ENCODE measurements around the gene TGFB1I1.
"Not testable (repeated sequence)": the region's sequence is repeated elsewhere in the genome, so short reads cannot be mapped to it uniquely, and the experiment has no call there.

Gene TGFB1I1

DNA sequence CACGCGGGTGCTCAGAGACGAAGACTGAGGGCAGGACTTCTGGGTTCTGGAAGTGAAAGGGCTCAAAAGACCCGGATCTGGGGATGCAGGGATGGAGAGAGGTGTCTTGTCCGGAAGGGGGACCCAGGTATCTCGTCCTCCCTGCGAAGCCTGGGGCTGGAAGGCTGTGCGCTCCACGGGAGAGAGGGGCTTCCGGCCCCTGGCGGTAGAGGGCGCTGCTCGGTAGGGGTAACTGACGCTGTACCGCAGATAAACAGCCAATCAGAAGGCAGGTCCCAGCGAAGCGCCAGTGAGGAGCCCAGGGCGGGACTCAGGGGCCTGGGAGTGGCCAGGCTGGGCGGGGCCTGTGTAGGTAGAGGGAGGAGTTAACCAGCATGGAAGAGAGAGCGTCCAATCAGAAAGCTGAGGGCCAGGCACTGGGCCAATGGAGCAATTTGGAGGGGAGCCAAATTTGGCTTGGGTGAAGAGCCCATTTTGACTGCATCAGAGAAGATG, 804 bp downstream of the TGFB1I1 start:
- peak; percentile 77 for DNase-seq

DNA sequence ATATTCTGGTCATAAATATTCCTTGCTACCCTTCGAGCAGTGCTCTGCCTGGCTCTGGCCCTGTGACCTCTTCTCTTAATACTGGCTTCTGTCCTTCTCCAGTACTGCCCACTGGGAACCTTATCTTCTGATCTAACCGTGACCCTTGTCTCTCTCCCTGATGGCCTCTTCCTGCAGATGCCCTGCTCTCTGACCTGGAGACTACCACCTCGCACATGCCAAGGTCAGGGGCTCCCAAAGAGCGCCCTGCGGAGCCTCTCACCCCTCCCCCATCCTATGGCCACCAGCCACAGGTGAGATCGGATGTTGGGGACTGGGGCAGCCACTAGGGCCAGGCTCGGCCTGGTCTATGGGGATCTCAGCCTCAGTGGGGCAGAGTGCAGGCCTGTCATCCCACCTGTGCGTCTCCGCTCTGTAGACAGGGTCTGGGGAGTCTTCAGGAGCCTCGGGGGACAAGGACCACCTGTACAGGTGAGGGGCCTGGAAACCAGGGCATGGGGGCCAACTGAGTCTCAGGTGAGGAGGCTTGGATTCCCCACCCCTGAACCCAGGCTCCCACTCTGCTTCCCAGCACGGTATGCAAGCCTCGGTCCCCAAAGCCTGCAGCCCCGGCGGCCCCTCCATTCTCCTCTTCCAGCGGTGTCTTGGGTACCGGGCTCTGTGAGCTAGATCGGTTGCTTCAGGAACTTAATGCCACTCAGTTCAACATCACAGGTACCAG, 1.5 kb downstream of the TGFB1I1 start:
- DNase-seq, result no peak

DNA sequence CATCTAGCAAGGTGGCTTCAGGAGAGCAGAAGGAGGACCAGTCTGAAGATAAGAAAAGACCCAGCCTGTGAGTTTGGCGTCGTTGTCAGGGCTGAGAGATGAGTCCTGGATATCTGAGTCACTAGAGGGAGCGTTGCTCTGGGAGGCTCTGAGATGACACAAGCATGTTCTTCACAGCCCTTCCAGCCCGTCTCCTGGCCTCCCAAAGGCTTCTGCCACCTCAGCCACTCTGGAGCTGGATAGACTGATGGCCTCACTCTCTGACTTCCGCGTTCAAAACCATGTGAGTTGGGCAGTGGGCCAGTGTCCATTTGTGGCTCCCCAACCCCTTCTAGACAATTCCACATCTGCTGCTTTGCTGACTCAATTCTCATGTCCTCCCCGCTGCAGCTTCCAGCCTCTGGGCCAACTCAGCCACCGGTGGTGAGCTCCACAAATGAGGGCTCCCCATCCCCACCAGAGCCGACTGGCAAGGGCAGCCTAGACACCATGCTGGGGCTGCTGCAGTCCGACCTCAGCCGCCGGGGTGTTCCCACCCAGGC, 2.3 kb downstream of the TGFB1I1 start:
- DNase-seq, result no peak

DNA sequence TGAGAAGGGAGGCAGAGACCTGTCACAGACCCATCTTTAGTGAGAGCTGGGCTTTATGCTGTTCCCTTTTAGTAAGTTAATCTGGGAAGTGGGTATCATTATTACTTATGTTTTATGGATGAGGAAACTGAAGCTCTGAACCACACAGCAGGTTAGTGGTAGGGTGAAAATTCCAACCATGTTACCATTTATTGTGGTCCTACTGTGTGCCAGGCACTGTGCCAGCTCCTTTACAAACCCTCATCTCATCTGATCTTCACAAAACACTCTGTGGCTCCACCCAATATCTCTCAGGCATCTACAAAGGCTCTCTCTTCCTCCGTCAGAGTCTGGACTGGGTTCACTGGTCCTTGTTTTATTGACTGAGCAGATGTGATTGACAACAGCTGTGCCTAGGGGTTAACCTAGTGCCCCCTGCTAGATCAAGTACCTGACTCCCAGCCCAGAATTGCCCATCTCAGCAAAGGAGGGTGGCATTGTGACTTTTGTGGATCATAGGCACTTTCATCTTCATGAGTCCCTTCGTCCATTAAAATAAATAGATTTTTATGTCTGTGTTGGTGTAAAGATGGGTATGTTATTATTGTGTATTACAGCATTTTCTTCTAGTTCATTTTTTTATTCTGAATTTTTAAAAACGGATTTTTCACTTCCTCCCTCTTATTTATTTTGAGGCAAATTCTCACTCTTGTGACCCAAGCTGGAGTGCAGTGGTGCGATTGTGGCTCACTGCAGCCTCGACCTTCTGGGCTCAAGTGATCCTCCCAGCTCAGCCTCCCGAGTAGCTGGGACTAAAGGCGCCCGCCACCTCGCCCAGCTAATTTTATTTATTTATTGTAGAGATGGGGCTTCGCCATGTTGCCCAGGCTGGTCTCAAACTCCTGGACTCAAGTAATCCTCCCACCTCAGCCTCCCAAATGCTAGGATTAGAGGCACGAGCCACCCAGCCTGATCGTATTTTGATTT, 3.1 kb downstream of the TGFB1I1 start:
- DNase-seq, result no peak

DNA sequence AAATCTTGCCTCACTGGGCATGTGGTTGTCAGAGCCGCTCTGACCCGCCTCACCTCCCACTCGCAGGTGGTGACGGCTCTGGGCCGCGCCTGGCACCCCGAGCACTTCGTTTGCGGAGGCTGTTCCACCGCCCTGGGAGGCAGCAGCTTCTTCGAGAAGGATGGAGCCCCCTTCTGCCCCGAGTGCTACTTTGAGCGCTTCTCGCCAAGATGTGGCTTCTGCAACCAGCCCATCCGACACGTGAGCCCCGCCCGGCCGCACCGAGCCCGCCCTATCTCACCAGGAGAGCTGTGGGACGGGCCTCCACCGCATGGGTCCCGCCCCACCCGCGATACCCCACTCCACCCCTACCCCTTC, 4.0 kb downstream of the TGFB1I1 start:
- no peak for DNase-seq

DNA sequence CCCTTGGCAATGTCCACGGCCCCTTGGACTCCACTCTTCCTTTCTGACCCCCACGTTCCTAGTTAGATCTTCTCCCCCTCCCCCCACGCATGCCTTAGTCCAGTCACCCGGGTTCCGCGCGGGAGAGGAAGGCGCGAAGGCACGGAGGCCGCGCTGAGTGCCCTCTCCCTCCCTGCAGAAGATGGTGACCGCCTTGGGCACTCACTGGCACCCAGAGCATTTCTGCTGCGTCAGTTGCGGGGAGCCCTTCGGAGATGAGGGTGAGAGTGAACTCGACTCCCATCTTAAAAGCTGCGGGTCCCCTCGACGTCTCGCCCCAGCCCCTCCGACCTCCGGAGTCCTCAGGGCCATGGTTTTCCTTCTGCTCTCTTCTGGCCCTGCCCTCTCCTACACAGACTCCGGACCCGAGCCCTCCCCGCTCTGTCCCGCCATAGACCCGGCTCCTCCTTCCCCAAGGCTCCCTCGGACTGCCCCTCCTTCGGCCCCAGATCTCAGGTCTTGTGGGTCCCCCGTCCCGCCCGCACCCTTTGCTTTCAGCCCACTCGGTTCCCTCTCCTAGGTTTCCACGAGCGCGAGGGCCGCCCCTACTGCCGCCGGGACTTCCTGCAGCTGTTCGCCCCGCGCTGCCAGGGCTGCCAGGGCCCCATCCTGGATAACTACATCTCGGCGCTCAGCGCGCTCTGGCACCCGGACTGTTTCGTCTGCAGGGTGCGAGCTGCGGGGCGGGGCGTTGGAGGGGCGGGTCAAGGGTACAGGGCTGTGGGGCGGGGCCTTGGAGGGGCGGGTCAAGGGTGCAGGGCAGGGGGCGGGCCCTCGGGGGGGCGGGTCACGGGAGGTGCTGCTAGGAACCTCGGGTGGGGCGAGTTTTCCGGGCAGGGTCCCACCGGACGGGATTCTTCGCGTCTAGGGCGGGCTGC, 4.6 kb downstream of the TGFB1I1 start:
- no peak for DNase-seq

DNA sequence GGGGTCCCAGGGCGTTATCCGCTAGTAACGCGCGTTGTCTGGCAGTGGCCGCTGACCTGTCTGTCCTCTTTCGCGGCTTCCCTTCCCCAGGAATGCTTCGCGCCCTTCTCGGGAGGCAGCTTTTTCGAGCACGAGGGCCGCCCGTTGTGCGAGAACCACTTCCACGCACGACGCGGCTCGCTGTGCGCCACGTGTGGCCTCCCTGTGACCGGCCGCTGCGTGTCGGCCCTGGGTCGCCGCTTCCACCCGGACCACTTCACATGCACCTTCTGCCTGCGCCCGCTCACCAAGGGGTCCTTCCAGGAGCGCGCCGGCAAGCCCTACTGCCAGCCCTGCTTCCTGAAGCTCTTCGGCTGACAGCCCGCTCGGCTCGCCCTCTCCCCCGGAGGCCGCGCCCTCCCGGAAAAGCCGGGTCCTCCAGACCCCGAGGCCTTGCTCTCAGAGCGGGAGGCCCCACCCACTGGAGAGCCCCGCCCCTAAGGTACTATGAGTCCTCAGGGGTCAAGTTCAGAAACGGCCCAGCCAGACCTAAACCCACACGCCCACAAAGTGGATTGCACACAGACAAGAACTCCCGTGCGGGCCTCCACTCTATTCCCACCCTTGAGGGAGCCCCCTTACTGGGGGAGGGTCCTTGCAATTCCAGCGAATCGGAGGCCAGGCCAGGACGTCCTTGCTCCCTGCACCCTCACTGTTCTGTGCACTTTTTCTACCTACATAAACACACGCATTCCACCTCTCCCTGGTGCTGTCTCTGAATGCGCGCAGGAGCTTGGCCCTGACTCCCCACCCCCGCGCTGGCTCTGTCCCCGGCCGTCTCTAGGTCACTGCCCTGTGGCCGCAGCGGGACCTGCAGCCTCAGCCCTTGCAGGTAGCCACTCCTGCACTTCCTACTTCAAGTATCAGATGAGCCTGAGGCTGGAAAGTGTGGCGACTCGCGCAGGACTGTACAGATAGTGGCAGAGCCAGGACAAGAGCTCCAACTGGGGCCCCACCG, 5.6 kb downstream of the TGFB1I1 start:
- no peak for DNase-seq

DNA sequence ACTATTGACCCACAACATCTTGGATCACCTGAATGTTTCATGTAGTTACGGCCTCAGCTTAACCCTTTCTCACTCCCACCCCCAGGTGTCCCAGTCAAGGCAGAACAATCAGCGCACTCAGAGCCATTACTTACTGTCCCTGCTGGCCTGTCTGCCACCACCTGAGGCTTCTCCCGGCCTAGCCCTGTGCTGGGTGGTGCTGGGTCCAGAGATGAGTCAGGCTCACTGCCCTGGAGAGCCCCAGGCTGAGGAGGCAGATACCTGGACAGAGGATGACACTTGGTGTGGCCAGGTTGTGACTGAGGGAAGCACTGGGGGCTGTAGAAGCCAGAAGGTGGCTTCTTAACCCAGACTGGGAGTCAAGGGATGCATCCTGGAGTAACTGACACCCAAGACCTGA, 7.0 kb downstream of the TGFB1I1 start:
- DNase-seq, result no peak

DNA sequence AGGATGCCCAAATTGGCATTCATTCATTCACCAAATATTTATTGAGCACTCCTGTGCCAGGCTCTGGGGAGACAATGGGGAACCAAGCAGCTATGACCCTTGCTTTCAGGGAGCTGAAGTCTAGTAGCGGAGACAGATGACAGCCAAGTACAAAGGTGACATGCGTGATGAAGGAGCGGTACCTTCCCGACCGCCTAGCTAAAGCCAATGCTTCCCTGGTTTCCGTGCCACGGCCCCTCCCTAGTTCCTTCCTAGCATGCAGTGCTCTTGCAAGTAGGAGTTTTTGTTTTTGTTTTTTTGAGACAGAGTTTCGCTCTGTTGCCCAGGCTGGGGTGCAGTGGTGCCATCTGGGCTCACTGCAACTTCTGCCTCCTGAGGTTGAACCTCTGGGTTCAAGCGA, 7.8 kb downstream of the TGFB1I1 start:
- DNase-seq, result no peak

DNA sequence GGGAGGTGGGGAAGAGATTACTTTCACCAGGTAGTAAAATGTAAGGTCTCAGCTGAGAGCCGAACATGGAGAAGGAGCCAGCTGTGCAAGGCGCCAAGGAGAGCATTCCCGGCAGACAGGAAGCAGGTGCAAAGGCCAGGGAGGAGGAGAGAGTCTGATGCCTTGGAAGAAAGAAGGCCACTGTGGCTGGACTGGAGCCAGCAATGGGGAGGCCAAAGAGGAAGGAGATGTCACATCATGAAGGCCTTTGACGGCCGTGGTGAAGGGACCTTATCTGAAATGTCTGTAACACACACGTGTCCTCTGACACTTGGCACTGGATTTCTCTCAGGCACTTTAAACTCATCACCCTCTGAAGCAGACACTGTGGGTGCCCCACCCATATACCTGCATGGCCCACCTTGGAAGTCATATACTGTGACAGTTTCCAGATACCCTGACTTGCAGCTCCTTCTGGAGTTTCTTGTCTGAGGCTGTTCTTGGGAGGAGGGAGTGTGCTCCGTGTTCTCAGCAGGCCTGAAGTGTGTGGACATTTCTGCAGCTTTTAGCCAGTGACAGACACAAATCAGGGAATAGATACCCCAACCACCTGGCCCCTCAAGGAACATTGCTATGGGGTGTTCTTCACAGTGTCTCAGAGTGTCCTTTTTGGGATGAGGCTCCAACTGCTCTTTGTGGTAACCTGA, 9.0 kb downstream of the TGFB1I1 start:
- DNase-seq, result no peak

DNA sequence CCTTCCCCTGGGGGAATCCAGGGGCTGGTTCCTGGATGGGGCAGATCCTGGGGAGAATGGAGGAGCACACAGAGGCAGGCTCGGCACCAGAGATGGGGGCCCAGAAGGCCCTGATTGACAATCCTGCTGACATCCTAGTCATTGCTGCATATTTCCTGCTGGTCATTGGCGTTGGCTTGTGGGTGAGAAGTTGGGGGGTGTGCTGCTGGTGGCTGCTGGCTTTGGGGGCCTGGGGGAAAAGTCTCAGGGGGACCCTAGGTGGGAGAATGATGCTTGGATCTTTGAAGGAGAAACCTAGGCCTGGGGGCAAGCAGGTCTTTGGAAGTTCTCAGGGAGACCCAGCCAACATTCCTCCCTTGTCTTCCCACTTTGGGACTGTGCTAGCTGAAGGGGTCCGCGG, 11.1 kb downstream of the TGFB1I1 start, which contains the start of gene SLC5A2:
Gene SLC5A2 (plus strand): TSS at position 43 of the 400 bp plus-strand sequence. CDS start 14 bp downstream, at position 57.
- no peak for DNase-seq

DNA sequence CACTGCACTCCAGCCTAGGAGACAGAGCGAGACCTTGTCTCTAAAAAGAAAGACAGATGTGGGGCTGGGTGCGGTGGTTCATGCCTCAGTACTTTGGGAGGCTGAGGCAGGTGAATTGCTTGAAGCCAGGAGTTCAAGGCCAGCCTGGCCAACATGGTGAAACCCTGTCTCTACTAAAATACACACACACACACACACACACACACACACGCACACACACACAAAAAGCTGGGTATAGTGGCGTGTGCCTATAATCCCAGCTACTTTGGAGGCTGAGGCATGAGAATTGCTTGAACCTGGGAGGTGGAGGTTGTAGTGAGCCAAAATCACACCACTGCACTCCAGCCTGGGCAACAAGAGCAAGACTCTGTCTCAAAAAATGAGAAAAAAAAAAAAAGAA, 12.1 kb downstream of the TGFB1I1 start:
- not testable (repeated sequence) for DNase-seq

DNA sequence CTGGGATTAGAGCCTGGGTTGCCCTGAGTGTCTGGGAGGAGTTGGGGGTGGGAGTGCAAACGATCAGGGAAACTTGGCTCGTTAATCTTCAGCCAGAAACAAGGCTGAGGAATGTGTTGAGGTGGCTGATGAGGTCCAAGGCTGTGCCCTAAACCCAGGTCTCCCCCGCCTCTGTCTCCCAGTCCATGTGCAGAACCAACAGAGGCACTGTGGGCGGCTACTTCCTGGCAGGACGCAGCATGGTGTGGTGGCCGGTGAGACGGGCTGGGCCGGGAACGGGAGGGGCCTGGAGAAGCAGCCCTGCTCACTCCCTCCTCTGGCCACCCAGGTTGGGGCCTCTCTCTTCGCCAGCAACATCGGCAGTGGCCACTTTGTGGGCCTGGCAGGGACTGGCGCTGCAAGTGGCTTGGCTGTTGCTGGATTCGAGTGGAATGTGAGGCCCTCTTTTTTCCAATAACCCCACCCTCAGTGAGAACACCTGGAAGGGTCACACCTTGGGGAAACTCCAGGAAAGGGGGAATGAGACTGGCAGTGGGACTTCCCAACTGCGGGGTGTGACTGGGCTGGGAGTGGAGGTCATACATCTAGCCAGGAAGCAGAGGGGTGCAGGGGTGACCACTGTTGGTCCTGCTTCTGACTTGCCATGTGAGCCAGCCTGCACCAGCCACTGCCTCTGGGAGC, 12.7 kb downstream of the TGFB1I1 start:
- DNase-seq, result peak; percentile 93

DNA sequence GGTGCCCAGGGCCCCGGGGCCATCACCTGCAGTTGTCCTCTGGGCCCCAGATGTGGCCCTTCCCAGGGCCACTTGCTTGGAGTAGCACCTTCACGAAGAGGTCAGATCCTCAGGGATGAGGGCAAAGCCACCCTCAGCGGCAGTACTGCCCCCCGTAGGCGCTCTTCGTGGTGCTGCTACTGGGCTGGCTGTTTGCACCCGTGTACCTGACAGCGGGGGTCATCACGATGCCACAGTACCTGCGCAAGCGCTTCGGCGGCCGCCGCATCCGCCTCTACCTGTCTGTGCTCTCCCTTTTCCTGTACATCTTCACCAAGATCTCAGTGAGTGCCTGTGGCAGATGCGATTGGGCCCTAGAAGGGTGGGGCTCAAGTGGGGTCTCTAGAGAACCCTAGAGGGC, 13.6 kb downstream of the TGFB1I1 start:
- DNase-seq, result no peak

DNA sequence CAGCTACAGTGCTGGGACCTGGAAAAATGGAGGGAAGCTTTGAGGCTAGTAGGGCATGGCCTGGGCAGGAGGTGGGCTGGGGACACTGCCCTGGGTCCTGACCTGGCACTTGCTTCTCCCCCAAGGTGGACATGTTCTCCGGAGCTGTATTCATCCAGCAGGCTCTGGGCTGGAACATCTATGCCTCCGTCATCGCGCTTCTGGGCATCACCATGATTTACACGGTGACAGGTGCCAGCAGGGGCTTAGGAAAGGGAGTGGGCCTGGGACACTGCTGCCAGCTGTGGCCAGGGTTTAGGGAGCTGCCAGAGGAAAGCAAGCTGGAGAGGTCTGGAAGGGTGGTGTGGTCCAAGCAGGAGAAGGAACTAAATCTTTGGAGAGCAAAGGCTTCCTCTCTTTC, 14.1 kb downstream of the TGFB1I1 start:
- no peak for DNase-seq

DNA sequence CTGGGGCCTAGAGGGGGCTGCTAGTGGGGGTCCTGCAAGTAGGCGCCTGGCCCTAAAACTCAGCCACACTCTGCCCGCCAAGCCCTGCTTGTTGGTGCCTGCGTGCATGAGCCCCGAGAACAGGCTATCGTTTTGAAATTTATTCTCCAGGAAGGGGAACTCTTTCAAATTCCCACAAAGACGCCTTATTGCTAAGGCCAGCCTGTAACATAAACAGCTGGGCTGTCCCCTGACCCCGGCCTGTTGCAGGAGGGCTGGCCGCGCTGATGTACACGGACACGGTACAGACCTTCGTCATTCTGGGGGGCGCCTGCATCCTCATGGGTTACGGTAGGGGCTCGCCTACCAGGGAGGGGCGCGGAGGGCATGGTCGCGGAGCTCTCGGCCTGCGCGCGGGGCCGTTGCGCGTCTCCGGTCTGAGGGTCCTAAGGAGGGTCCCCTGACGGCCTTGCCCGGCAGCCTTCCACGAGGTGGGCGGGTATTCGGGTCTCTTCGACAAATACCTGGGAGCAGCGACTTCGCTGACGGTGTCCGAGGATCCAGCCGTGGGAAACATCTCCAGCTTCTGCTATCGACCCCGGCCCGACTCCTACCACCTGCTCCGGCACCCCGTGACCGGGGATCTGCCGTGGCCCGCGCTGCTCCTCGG, 15.2 kb downstream of the TGFB1I1 start:
- DNase-seq, result no peak

DNA sequence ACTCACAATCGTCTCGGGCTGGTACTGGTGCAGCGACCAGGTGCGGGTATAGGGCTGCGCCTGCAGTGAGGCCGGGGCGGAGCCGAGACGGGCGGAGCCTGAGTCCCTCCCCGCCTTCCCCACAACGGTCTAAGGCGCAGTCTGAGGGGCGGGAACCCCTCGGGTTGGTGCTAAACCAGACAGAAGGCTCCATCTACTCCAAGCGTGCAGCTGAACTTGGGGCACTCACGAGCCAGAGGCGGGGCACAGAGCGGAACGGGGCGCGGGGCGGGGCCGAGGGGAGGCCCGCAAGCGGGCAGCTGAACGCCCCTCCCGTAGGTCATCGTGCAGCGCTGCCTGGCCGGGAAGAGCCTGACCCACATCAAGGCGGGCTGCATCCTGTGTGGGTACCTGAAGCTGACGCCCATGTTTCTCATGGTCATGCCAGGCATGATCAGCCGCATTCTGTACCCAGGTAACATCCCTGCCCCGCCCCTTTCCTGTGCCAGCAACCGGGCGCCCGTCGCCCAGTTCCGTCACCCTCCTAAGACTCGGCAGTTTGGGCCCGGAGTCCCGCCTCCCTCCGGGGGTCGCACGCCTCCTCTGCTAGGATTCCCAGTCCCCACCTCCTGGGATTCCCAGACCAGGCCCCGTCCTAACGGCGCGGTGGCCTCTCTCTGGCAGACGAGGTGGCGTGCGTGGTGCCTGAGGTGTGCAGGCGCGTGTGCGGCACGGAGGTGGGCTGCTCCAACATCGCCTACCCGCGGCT, 15.9 kb downstream of the TGFB1I1 start:
- peak; percentile 19 for DNase-seq

DNA sequence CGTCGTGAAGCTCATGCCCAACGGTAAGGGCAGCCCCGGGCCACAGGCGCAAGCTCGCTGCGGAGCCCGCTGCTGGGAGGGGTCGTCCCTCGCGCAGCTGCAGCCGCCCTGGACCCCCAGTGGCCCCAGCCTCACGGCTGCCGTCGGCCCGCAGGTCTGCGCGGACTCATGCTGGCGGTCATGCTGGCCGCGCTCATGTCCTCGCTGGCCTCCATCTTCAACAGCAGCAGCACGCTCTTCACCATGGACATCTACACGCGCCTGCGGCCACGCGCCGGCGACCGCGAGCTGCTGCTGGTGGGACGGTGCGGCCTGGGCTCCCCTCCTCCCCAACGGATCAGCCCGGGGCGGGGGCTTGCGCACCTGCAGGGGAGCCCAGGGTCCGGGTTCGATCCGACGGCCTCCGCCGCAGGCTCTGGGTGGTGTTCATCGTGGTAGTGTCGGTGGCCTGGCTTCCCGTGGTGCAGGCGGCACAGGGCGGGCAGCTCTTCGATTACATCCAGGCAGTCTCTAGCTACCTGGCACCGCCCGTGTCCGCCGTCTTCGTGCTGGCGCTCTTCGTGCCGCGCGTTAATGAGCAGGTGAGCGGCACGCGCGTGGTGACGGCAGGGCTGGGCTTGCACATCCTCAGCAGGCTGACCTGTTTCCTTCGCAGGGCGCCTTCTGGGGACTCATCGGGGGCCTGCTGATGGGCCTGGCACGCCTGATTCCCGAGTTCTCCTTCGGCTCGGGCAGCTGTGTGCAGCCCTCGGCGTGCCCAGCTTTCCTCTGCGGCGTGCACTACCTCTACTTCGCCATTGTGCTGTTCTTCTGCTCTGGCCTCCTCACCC, 16.7 kb downstream of the TGFB1I1 start:
- DNase-seq, result no peak

All from kidney glomerular epithelial cell (primary cell).